Testis (tissue), 3 donors: ENCODE results near the gene SNRPA. TPM values are rescaled to one million over a fixed set of nuclear protein-coding genes. Genes with fewer than 3 reads are reported as not detected.

ENCODE experiments used
- DNase-seq: peaks from one replicate; pipeline ENCODE4 v3.0.0-alpha.2; 2019
- H3K27ac ChIP-seq, 2 donors: fragments of 200-600 bp; sonication (generic); one replicate each; pipeline ENCODE4 v1.5.1; 2019
- H3K27me3 ChIP-seq: fragments of 200-600 bp; sonication (generic); one replicate; pipeline ENCODE4 v1.5.1; 2019
- H3K36me3 ChIP-seq: fragments of 200-600 bp; sonication (generic); one replicate; pipeline ENCODE4 v1.5.1; 2017; ENCODE audit warnings: low read depth; ENCODE audit errors: missing control alignments
- H3K4me1 ChIP-seq: fragments of 200-600 bp; sonication (generic); one replicate; pipeline ENCODE4 v1.5.1; 2019
- H3K4me3 ChIP-seq, 2 donors: fragments of 200-600 bp; sonication (generic); one replicate each; pipeline ENCODE4 v1.5.1; 2017 to 2019
- H3K9me3 ChIP-seq: fragments of 200-600 bp; sonication (generic); one replicate; pipeline ENCODE4 v1.5.1; 2017
- POLR2A ChIP-seq: fragments of 450-650 bp; IDR thresholded peaks from one replicate; pipeline ENCODE4 v1.6.1; 2017; ENCODE audit warnings: antibody characterized with exemption, mild to moderate bottlenecking, moderate library complexity
- WGBS, 2 donors: methylation state at CpG; one replicate each; pipeline ENCODE4 v1.1.5; 2018; 5-methylcytosine and 5-hydroxymethylcytosine counted together
- intact Hi-C: fragments of 100-400 bp; cut with DNase I; formaldehyde crosslinking; loops from one replicate; pipeline ENCODE4 v1.15.1; 2023; ENCODE audit warnings: low total_unique reads
- polyA plus RNA-seq: library from polyadenylated mRNA; stranded (reverse); fragments of 350-450 nt; fragmentation: Illumina TruSeq; extraction: RNeasy Lipid Tissue Mini Kit (QIAGEN cat#74804); gene quantifications from one replicate; pipeline ENCODE4 v1.2.3, GENCODE V29; 2014; ENCODE audit warnings: low read depth, low replicate concordance; ENCODE audit not compliant: insufficient read depth
- total RNA-seq, 2 donors: library from RNA; depleted of rRNA; stranded (reverse); fragments of >200 nt; gene quantifications; one replicate each; pipeline ENCODE4 v1.2.3, GENCODE V29; 2016
- TF ChIP-seq, protein P1 (sequence below), 3 experiments: fragments of 450-650 bp in 2 of 3; fragments of 200-600 bp in 1 of 3; sonication (generic) in 1 of 3; IDR thresholded peaks; one replicate each; pipeline ENCODE4 v1.5.1; 2016 to 2019; ENCODE audit warnings: antibody characterized with exemption in 3 of 3, mild to moderate bottlenecking in 2 of 3, moderate library complexity in 1 of 3

Gene SNRPA
- total and polyA plus RNA-seq, 3 donors from 2014 or later: 67.8 to 91.5 (median 89.8) TPM

DNA sequence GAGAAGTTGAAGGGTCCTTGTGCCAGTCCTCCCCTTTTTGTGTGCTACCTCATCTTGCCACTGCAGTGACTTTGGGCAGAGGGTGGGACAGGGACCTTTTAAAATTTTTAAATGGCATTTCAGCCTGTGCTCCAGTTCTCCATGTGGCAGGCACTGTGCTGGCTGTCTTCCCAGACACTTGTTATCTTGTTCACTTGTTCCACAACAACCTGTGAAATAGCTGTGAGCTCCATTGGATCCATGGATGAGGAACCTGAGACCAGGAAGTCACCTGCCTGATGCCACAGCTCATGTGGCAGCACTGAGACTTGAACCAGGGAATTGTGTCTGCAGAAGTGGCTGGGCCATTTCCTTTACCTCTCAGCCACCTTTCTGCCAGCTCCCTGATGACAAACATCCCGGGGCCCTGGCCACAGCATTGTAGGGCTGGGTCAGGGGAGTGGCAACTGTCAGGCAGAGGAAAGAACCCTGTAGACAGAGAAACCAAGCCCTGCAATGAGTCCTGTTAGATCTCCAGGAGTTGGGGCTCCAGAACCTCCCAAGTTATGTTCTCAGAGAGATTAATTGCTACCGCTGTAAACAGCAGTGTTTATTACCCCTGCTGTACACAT, 54.4 kb downstream of the SNRPA start:
- TF ChIP-seq POLR2A: no peak
- TF ChIP-seq, protein P1, sequence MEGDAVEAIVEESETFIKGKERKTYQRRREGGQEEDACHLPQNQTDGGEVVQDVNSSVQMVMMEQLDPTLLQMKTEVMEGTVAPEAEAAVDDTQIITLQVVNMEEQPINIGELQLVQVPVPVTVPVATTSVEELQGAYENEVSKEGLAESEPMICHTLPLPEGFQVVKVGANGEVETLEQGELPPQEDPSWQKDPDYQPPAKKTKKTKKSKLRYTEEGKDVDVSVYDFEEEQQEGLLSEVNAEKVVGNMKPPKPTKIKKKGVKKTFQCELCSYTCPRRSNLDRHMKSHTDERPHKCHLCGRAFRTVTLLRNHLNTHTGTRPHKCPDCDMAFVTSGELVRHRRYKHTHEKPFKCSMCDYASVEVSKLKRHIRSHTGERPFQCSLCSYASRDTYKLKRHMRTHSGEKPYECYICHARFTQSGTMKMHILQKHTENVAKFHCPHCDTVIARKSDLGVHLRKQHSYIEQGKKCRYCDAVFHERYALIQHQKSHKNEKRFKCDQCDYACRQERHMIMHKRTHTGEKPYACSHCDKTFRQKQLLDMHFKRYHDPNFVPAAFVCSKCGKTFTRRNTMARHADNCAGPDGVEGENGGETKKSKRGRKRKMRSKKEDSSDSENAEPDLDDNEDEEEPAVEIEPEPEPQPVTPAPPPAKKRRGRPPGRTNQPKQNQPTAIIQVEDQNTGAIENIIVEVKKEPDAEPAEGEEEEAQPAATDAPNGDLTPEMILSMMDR (IDR thresholded peaks at IDR 0.05): no peak
- Histone ChIP-seq H3K36me3 (no peaks in the 10 kb centered on the region), H3K4me3 (no peak overlapping the region), H3K4me1 (peaks cover 58% of the 10 kb centered on the region), H3K9me3 (no peaks in the 10 kb centered on the region), H3K27ac (peak overlapping the region in 1 of 2 donors; percentile 39), H3K27me3 (no peaks in the 10 kb centered on the region)
- WGBS, 2 donors: 70 to 83% methylated on average over 2 of the region's 2 CpGs
- no peak for DNase-seq
- intact Hi-C loops: no loop called here

DNA sequence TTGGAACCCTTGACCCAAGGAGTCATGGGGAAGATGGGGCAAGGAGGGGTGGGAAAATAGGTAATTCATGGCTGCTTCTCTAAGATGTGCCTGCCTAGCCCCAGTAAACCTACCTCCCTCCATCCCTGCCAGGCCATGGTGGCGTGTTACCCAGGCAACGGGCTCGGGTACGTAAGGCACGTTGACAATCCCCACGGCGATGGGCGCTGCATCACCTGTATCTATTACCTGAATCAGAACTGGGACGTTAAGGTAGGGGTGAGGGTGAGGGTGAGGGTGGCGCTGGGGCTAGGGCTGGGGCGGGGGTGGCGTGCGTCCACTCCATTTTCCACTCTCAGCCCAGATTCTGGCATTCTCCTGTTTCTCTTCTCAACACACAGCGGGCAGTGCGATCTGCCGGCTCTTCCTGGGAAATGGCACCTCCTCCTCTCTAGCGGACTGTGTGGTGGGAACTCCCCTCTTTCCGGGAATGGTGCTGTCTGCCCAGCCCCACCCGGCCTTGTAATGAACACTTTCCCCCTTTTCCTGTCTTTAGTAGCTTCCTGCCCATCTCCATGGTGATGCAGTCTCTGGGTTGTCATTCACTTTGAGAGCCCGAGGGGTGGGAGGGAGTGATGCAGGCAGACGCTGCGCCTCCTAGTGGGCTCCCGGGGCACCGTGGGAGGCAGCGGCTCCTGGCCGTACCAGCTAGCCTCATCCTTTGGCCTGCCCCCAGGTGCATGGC, 55.6 kb downstream of the SNRPA start:
- H3K9me3 ChIP-seq: no peaks in the 10 kb centered on the region
- TF ChIP-seq, protein P1 (IDR thresholded peaks at IDR 0.05): peak; percentile 67 to 74 (median 71)
- no peak for TF ChIP-seq POLR2A
- 38 to 44% methylated on average over 22 to 26 of the region's 26 CpGs for WGBS, 2 donors
- peak overlapping the region in 1 of 2 donors; percentile 72 for H3K27ac ChIP-seq
- H3K36me3 ChIP-seq: no peaks in the 10 kb centered on the region
- peak; percentile 87 for DNase-seq
- H3K4me1 ChIP-seq: peaks cover 52% of the 10 kb centered on the region
- H3K27me3 ChIP-seq: no peaks in the 10 kb centered on the region
- intact Hi-C loops: no loop called here
- H3K4me3 ChIP-seq: no peak overlapping the region

DNA sequence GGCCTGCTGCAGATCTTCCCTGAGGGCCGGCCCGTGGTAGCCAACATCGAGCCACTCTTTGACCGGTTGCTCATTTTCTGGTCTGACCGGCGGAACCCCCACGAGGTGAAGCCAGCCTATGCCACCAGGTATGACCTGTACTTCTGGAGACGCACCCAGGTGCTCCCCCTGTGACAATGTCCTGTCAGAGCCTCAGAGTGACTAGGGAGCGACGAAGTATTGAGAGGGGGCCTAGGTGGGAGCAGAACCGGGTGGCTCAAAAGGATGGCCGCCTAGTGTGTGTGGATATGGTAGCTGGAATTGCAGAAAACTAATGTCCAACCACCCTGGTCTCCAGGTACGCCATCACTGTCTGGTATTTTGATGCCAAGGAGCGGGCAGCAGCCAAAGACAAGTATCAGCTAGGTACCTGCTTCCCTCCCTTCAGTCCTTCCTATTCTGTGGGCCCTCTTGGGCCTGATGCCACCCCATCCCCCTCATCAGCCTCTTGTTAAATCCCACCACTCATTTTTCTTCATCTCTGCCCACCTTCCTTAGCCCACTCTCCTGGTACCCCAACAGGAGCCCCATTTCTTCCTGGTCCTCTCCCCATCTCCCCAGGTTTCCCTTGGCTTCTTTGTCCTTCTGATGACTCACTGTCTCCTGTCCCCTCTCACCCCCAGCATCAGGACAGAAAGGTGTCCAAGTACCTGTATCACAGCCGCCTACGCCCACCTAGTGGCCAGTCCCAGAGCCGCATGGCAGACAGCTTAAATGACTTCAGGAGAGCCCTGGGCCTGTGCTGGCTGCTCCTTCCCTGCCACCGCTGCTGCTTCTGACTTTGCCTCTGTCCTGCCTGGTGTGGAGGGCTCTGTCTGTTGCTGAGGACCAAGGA, 56.4 kb downstream of the SNRPA start:
- H3K36me3 ChIP-seq: no peaks in the 10 kb centered on the region
- no peaks in the 10 kb centered on the region for H3K27me3 ChIP-seq
- H3K9me3 ChIP-seq: no peaks in the 10 kb centered on the region
- DNase-seq: no peak
- H3K27ac ChIP-seq: peak overlapping the region in 1 of 2 donors; percentile 72
- 64 to 83% methylated on average over 7 to 18 of the region's 18 CpGs for WGBS, 2 donors
- intact Hi-C loops: no loop called here
- peaks cover 52% of the 10 kb centered on the region for H3K4me1 ChIP-seq
- TF ChIP-seq, protein P1 (IDR thresholded peaks at IDR 0.05): no peak
- no peak for TF ChIP-seq POLR2A
- no peak overlapping the region for H3K4me3 ChIP-seq

DNA sequence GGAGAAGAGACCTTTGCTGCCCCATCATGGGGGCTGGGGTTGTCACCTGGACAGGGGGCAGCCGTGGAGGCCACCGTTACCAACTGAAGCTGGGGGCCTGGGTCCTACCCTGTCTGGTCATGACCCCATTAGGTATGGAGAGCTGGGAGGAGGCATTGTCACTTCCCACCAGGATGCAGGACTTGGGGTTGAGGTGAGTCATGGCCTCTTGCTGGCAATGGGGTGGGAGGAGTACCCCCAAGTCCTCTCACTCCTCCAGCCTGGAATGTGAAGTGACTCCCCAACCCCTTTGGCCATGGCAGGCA, 57.0 kb downstream of the SNRPA start:
- H3K27me3 ChIP-seq: no peaks in the 10 kb centered on the region
- no peak for DNase-seq
- H3K27ac ChIP-seq: no peak overlapping the region
- H3K4me1 ChIP-seq: peaks cover 51% of the 10 kb centered on the region
- no peak overlapping the region for H3K4me3 ChIP-seq
- no peaks in the 10 kb centered on the region for H3K36me3 ChIP-seq
- intact Hi-C loops: no loop called here
- H3K9me3 ChIP-seq: no peaks in the 10 kb centered on the region
- TF ChIP-seq POLR2A: no peak
- TF ChIP-seq, protein P1 (IDR thresholded peaks at IDR 0.05): no peak
- 78 to 94% methylated on average over 2 of the region's 2 CpGs for WGBS, 2 donors
